Measurements from ENCODE around the gene GMEB1. TPM values are rescaled to one million over a fixed set of nuclear protein-coding genes. Genes with fewer than 3 reads are reported as not detected.

GMEB1 gene
- total RNA-seq, result 18.5 and 18.8 TPM in 2 replicates
- long read RNA-seq, full-length matches to known transcripts, result 53 of 86 reads
- long read RNA-seq, partial matches to known transcripts, result 15 of 86 reads
- long read RNA-seq, other reads (novel, unspliced or antisense), result 18 of 86 reads

GRCh38 chr1:28668191-28668955 is at the start of gene GMEB1:
TSS of gene GMEB1 (plus strand) at chr1:28668784. CDS start at chr1:28683613, 14,829 bp downstream.
- Mint-ChIP-seq H3K4me1 (ENCODE audit: low read depth) (peaks cover 12% of the 10 kb centered on the region), H3K27me3 (peaks cover 2% of the 10 kb centered on the region), H3K27ac (peak within 1 kb of the TSS; percentile 98), H3K4me3 (ENCODE audit: low read depth) (peak within 1 kb of the TSS; percentile 88), H3K36me3 (ENCODE audit: insufficient read depth) (no peaks in the 10 kb centered on the region), H3K9me3 (ENCODE audit: low read depth) (no peaks in the 10 kb centered on the region)
- peak; percentile 77 for DNase-seq (ENCODE audit: low spot score, unreplicated experiment)
- no peak for TF ChIP-seq CTCF (IDR thresholded peaks at IDR 0.05; ENCODE audit: unreplicated experiment)

- TF ChIP-seq CTCF (IDR thresholded peaks at IDR 0.05; ENCODE audit: unreplicated experiment), result no peak
- H3K4me3 Mint-ChIP-seq (ENCODE audit: low read depth), result no peak overlapping the region
- no peak overlapping the region for H3K27ac Mint-ChIP-seq
- no peaks in the 10 kb centered on the region for H3K27me3 Mint-ChIP-seq
- H3K4me1 Mint-ChIP-seq (ENCODE audit: low read depth), result no peaks in the 10 kb centered on the region
- no peak for DNase-seq (ENCODE audit: low spot score, unreplicated experiment)
- H3K36me3 Mint-ChIP-seq (ENCODE audit: insufficient read depth), result peaks cover 5% of the 10 kb centered on the region
- no peaks in the 10 kb centered on the region for H3K9me3 Mint-ChIP-seq (ENCODE audit: low read depth)
Observed at GRCh38 chr1:28631713-28632112, 36.9 kb upstream of the GMEB1 start.

- Mint-ChIP-seq H3K9me3 (ENCODE audit: low read depth) (no peaks in the 10 kb centered on the region), H3K4me1 (ENCODE audit: low read depth) (no peaks in the 10 kb centered on the region), H3K27me3 (no peaks in the 10 kb centered on the region), H3K27ac (peak overlapping the region; percentile 59), H3K36me3 (ENCODE audit: insufficient read depth) (peaks cover 5% of the 10 kb centered on the region), H3K4me3 (ENCODE audit: low read depth) (no peak overlapping the region)
- TF ChIP-seq CTCF (IDR thresholded peaks at IDR 0.05; ENCODE audit: unreplicated experiment), result no peak
- no peak for DNase-seq (ENCODE audit: low spot score, unreplicated experiment)
Observed at GRCh38 chr1:28632560-28632959, 36.0 kb upstream of the GMEB1 start.

GRCh38 chr1:28640766-28641165 is 27.8 kb upstream of the GMEB1 start:
- H3K27ac Mint-ChIP-seq, result no peak overlapping the region
- H3K4me3 Mint-ChIP-seq (ENCODE audit: low read depth), result peak overlapping the region; percentile 52
- H3K36me3 Mint-ChIP-seq (ENCODE audit: insufficient read depth), result no peaks in the 10 kb centered on the region
- TF ChIP-seq CTCF (IDR thresholded peaks at IDR 0.05; ENCODE audit: unreplicated experiment), result peak; percentile 43
- H3K4me1 Mint-ChIP-seq (ENCODE audit: low read depth), result peaks cover 11% of the 10 kb centered on the region
- H3K27me3 Mint-ChIP-seq, result no peaks in the 10 kb centered on the region
- no peaks in the 10 kb centered on the region for H3K9me3 Mint-ChIP-seq (ENCODE audit: low read depth)
- DNase-seq (ENCODE audit: low spot score, unreplicated experiment), result no peak

- no peaks in the 10 kb centered on the region for H3K36me3 Mint-ChIP-seq (ENCODE audit: insufficient read depth)
- H3K27me3 Mint-ChIP-seq, result no peaks in the 10 kb centered on the region
- peak overlapping the region; percentile 97 for H3K4me3 Mint-ChIP-seq (ENCODE audit: low read depth)
- TF ChIP-seq CTCF (IDR thresholded peaks at IDR 0.05; ENCODE audit: unreplicated experiment), result no peak
- peak overlapping the region; percentile 99 for H3K27ac Mint-ChIP-seq
- no peak for DNase-seq (ENCODE audit: low spot score, unreplicated experiment)
- H3K4me1 Mint-ChIP-seq (ENCODE audit: low read depth), result peaks cover 11% of the 10 kb centered on the region
- H3K9me3 Mint-ChIP-seq (ENCODE audit: low read depth), result no peaks in the 10 kb centered on the region
Observed at GRCh38 chr1:28642056-28642846, 26.3 kb upstream of the GMEB1 start.
